SJSA1 (cell line): Measurements from ENCODE around the gene ERRFI1. TPM values are rescaled to one million over a fixed set of nuclear protein-coding genes. Genes with fewer than 3 reads are reported as not detected.

ENCODE experiments used
- DNase-seq, 2 experiments: peaks; one replicate each; pipeline ENCODE4 v3.0.0-alpha.2; 2015 to 2020; ENCODE audit warnings: low spot score in 2 of 2, low read depth in 1 of 2
- H3K27ac ChIP-seq: fragments of 250-450 bp; sonication (Bioruptor Pico); 2 replicates; pipeline ENCODE4 v1.5.1; 2020; ENCODE audit warnings: mild to moderate bottlenecking, moderate library complexity
- H3K27me3 ChIP-seq: fragments of 250-450 bp; sonication (Bioruptor Pico); replicated peaks from 2 replicates; pipeline ENCODE4 v1.5.1; 2020; ENCODE audit warnings: mild to moderate bottlenecking, moderate library complexity
- H3K36me3 ChIP-seq: fragments of 250-450 bp; sonication (Bioruptor Pico); 2 replicates; pipeline ENCODE4 v1.5.1; 2020; ENCODE audit warnings: mild to moderate bottlenecking
- H3K4me1 ChIP-seq: fragments of 250-450 bp; sonication (Bioruptor Pico); replicated peaks from 2 replicates; pipeline ENCODE4 v1.6.1; 2021; ENCODE audit warnings: mild to moderate bottlenecking
- H3K4me3 ChIP-seq: fragments of 250-450 bp; sonication (Bioruptor Pico); 2 replicates; pipeline ENCODE4 v1.5.1; 2020; ENCODE audit warnings: mild to moderate bottlenecking
- H3K9me3 ChIP-seq: fragments of 250-450 bp; sonication (Bioruptor Pico); replicated peaks from 2 replicates; pipeline ENCODE4 v1.5.1; 2020; ENCODE audit warnings: mild to moderate bottlenecking
- total RNA-seq: library from RNA; depleted of rRNA; stranded (reverse); fragments of >200 nt; shearing (Covaris generic); gene quantifications from 2 replicates; pipeline ENCODE4 v1.2.3, GENCODE V29; 2014

The ERRFI1 gene
- total RNA-seq, 1 experiment from 2014 or later = 21.7 TPM

GRCh38 chr1:8031176-8031785 is 5.2 kb upstream of the ERRFI1 start:
- Histone ChIP-seq H3K4me1 (peaks cover 22% of the 10 kb centered on the region), H3K27ac (no peak overlapping the region), H3K9me3 (0 out of 2 replicates have a peak, but pooled peaks cover 2% of the 10 kb centered on the region), H3K36me3 (no peaks in the 10 kb centered on the region), H3K27me3 (no peaks in the 10 kb centered on the region), H3K4me3 (no peak overlapping the region)
- no peak for DNase-seq

- peaks cover 41% of the 10 kb centered on the region for H3K4me1 ChIP-seq
- peak overlapping the region; percentile 67; the same call in 1 of the 2 replicates for H3K27ac ChIP-seq
- no peaks in the 10 kb centered on the region for H3K27me3 ChIP-seq
- H3K9me3 ChIP-seq = 0 out of 2 replicates have a peak, but pooled peaks cover 2% of the 10 kb centered on the region
- H3K36me3 ChIP-seq = peaks cover 5% of the 10 kb centered on the region
- H3K4me3 ChIP-seq = no peak overlapping the region
- DNase-seq = no peak
Observed at GRCh38 chr1:8028571-8028910, 2.4 kb upstream of the ERRFI1 start.

DNA sequence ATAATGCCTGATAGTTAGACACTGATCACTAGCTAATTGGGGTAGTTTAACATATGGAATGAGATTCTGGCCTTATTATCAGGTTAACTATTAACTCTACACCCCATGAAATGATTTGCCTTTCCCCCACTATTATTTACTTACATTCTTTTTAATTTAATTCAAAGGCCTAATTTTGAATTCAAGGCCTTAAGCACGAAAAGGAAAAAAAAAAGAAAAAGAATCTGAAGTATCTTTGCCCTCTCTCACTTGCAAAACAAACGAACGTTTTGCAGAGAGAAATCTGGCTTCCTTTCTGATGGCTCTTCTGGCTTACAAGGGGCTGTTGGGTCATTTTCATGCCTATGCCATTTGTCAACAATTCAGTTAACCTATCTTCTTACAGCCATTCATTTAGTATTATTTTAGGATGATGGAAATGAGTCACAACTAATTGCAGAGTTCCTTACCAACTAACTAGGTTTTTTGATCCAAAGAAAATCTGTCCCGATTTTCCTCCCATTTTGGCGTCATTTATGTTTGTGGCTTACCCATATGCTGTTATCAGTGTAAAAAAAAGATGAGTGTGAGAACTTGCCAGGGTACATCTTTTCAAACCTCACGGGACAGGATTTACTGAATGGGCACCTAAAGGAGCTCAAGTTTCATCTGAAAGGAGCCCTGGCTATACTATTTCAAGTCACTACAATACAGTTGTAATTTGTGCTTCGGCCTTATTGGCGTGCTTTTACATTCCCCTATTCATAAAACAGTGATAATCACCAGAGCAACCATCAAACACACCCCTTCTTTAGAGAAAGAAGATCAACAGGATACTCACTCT is 1.9 kb upstream of the ERRFI1 start:
- no peaks in the 10 kb centered on the region for H3K27me3 ChIP-seq
- no peak overlapping the region for H3K4me3 ChIP-seq
- H3K9me3 ChIP-seq = 0 out of 2 replicates have a peak, but pooled peaks cover 2% of the 10 kb centered on the region
- H3K4me1 ChIP-seq = peaks cover 43% of the 10 kb centered on the region
- H3K27ac ChIP-seq = peak overlapping the region; percentile 67
- DNase-seq = peak in 1 of 2 experiments; percentile 59
- H3K36me3 ChIP-seq = peaks cover 8% of the 10 kb centered on the region

- Histone ChIP-seq H3K9me3 (0 out of 2 replicates have a peak, but pooled peaks cover 2% of the 10 kb centered on the region), H3K36me3 (peaks cover 8% of the 10 kb centered on the region), H3K4me1 (peaks cover 43% of the 10 kb centered on the region), H3K27me3 (no peaks in the 10 kb centered on the region), H3K27ac (peak overlapping the region; percentile 67), H3K4me3 (peak overlapping the region; percentile 95)
- DNase-seq = peak; percentile 79
Observed at GRCh38 chr1:8026976-8027747, 1.1 kb upstream of the ERRFI1 start.

DNA sequence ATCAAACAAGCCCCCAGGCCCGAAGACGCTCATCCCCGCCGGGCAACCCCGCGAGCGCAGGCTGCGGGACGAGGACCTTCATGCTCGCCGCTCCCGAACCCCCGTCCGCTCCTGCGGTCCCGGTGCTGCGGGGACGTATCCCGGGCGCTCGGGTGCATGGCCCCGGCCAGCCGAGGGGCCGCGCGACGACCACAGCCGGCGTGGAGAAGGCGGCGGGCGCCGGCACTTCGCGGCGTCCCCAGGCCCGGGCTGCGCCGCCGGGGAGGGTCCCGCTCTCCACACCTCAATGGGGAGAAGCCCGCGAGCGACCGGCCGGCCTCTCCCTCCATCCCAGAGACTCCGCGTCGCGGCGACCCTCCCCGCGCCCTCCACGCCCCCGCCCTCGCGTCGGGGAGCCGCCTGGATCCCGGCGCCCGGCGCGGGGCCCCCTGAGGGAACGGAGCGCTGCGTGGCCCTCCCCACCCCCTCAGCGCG is 401 bp downstream of the ERRFI1 start:
- Histone ChIP-seq H3K27ac (peak overlapping the region; percentile 67), H3K4me1 (peaks cover 46% of the 10 kb centered on the region), H3K36me3 (peaks cover 8% of the 10 kb centered on the region), H3K9me3 (0 out of 2 replicates have a peak, but pooled peaks cover 2% of the 10 kb centered on the region), H3K4me3 (peak overlapping the region; percentile 95), H3K27me3 (no peaks in the 10 kb centered on the region)
- peak in 1 of 2 experiments; percentile 44 for DNase-seq

- peak overlapping the region; percentile 95 for H3K4me3 ChIP-seq
- H3K27ac ChIP-seq = no peak overlapping the region
- H3K27me3 ChIP-seq = no peaks in the 10 kb centered on the region
- H3K4me1 ChIP-seq = peaks cover 51% of the 10 kb centered on the region
- H3K36me3 ChIP-seq = peaks cover 8% of the 10 kb centered on the region
- 0 out of 2 replicates have a peak, but pooled peaks cover 2% of the 10 kb centered on the region for H3K9me3 ChIP-seq
- DNase-seq = no peak
Observed at GRCh38 chr1:8025061-8025670, 943 bp downstream of the ERRFI1 start.

DNA sequence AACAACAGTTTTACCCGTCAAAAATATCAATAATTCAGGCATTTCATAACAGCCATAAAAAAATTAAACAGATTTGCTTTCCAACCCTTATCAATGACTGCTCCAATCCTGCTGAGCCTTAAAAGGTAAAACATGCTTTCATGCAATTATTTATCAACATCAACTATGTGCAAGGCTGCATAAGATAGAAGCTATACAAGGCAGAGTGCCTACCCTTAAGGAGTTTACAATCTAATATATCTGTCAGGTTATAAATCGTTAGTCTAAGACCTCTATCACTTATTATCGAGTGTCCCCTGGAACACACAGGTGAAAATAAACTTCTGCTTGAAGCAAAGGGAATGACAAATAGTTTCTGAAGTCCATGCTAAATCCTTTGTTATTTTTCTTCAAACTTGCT is 1.8 kb downstream of the ERRFI1 start:
- peaks cover 60% of the 10 kb centered on the region for H3K4me1 ChIP-seq
- no peaks in the 10 kb centered on the region for H3K27me3 ChIP-seq
- no peak overlapping the region for H3K4me3 ChIP-seq
- peaks cover 8% of the 10 kb centered on the region for H3K36me3 ChIP-seq
- DNase-seq = no peak
- H3K27ac ChIP-seq = no peak overlapping the region
- H3K9me3 ChIP-seq = 0 out of 2 replicates have a peak, but pooled peaks cover 2% of the 10 kb centered on the region

- Histone ChIP-seq H3K27ac (no peak overlapping the region), H3K27me3 (no peaks in the 10 kb centered on the region), H3K4me3 (no peak overlapping the region), H3K36me3 (peaks cover 8% of the 10 kb centered on the region), H3K4me1 (peaks cover 63% of the 10 kb centered on the region), H3K9me3 (0 out of 2 replicates have a peak, but pooled peaks cover 2% of the 10 kb centered on the region)
- DNase-seq = no peak
Observed at GRCh38 chr1:8023995-8024313, 2.2 kb downstream of the ERRFI1 start.

- Histone ChIP-seq H3K36me3 (peaks cover 8% of the 10 kb centered on the region), H3K27ac (no peak overlapping the region), H3K27me3 (no peaks in the 10 kb centered on the region), H3K4me3 (no peak overlapping the region), H3K4me1 (peaks cover 68% of the 10 kb centered on the region), H3K9me3 (0 out of 2 replicates have a peak, but pooled peaks cover 2% of the 10 kb centered on the region)
- no peak for DNase-seq
Observed at GRCh38 chr1:8023287-8023994, 2.7 kb downstream of the ERRFI1 start.

DNA sequence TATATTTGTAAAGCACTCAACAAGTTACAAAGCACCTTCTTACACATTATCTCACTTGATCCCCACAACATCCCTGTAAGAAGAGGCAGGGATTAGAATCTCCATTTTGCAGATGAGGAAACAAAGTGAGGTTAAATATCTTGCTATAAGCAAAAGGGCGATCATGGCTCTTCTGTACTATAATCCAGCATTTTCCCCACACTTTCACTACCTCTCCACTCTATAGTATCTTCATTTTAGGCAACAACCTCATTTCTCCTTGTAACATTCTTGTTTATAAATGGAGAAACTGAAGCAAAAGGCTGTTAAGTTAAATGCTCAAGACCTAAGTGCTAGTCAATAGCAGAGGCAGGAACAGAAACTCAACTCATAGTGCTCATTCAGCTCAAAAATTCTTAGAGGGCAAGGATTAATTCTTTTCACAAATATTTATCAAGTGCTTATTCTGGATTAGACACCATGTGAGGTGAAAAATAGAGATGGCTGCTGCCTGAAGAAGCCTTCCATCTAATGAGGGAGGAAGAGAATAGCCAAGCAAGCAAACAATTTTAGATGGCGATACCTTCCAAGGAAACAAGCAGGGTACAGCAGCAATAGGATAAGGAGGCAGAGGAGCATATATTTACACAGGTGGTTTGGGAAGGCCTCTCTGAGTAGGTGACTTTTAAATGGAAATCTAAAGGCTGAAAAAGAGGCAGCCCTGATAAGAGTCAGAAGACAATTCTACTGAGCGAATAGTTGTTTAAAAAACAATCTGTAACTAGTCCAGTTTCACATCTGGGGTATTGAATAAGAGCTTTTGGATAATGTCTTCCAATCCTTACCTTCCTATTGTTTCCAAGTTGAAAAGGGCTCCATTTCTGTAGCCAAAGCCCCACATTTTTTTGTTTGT is 3.5 kb downstream of the ERRFI1 start:
- no peak for DNase-seq
- H3K27ac ChIP-seq = no peak overlapping the region

DNA sequence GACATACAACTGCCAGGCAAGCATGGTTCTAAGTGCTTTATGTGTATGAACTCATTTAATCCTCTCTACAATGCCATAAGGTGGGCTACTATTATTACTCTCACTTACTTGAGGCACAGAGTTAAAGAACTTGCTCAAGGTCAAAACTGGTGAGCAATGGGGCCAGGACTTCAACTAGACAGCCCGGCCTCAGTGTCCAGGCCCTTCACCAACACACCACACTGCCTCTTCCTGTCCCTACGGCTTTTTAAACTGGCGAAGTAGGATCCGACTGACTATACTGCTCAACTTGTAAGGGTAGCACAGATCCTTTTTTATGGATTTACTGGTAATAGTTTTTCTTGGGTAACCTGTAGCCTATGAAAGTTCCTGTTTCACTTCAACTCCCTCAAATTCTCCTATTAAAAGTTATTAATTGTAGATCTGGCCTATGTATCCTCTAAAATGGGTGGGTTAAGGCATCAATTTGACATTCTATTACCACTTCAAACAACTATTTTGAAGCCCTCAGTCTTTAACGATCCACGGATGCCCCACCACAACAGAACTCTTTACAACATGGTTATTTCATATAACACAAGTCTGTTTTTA is 4.3 kb downstream of the ERRFI1 start:
- Histone ChIP-seq H3K27me3 (no peaks in the 10 kb centered on the region), H3K9me3 (0 out of 2 replicates have a peak, but pooled peaks cover 2% of the 10 kb centered on the region), H3K27ac (no peak overlapping the region), H3K36me3 (peaks cover 8% of the 10 kb centered on the region), H3K4me3 (no peak overlapping the region), H3K4me1 (peaks cover 64% of the 10 kb centered on the region)
- DNase-seq = no peak

More for the DNA sequence above, 3.5 kb downstream of the ERRFI1 start:
- H3K36me3 ChIP-seq = peaks cover 8% of the 10 kb centered on the region
- H3K4me3 ChIP-seq = no peak overlapping the region
- H3K27me3 ChIP-seq = no peaks in the 10 kb centered on the region
- 0 out of 2 replicates have a peak, but pooled peaks cover 2% of the 10 kb centered on the region for H3K9me3 ChIP-seq
- peaks cover 67% of the 10 kb centered on the region for H3K4me1 ChIP-seq

DNA sequence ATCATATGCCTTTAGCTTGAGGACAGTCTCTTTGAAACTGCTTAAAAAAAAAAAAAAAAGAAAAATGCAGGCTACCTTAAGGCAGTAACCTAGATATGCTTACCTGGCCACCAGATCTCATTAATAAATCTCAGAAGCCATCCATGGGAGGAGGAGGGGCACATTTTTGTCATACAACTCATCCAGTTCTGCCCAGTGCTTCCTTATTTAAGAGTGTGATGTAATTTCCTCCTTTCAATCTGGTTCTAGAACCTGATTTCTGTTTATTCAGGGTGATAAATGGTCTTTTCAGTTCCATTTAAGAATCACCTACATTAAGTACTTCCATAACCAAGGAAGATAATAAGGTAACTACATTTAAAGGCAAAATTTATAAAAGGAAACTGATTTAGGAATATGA is 6.1 kb downstream of the ERRFI1 start:
- 0 out of 2 replicates have a peak, but pooled peaks cover 3% of the 10 kb centered on the region for H3K36me3 ChIP-seq
- no peaks in the 10 kb centered on the region for H3K27me3 ChIP-seq
- no peak overlapping the region for H3K4me3 ChIP-seq
- peaks cover 67% of the 10 kb centered on the region for H3K4me1 ChIP-seq
- H3K9me3 ChIP-seq = no peaks in the 10 kb centered on the region
- peak in 1 of 2 experiments; percentile 48 for DNase-seq
- H3K27ac ChIP-seq = peak overlapping the region; percentile 20; the same call in 1 of the 2 replicates
